Progenitor cell of endocrine pancreas (in vitro differentiated cells): ENCODE results near the gene LRIG1. TPM values are rescaled to one million over a fixed set of nuclear protein-coding genes. Genes with fewer than 3 reads are reported as not detected.

Source experiments
- DNase-seq: peaks from one replicate; pipeline ENCODE4 v3.0.0; 2021; ENCODE audit warnings: low spot score; ENCODE audit not compliant: unreplicated experiment
- H3K27ac Mint-ChIP-seq: 2 replicates; pipeline ENCODE4 v1.8.0; 2021; ENCODE audit warnings: mild to moderate bottlenecking, moderate library complexity, mixed read lengths
- H3K27me3 Mint-ChIP-seq: 2 replicates; pipeline ENCODE4 v1.8.0; 2021; ENCODE audit warnings: mixed read lengths
- H3K36me3 Mint-ChIP-seq: 2 replicates; pipeline ENCODE4 v1.8.0; 2022; ENCODE audit warnings: mixed read lengths; ENCODE audit not compliant: insufficient read depth
- H3K4me1 Mint-ChIP-seq: 2 replicates; pipeline ENCODE4 v1.8.0; 2021; ENCODE audit warnings: low read depth, mixed read lengths
- H3K4me3 Mint-ChIP-seq: 2 replicates; pipeline ENCODE4 v1.8.0; 2021; ENCODE audit warnings: low read depth, mild to moderate bottlenecking, moderate library complexity, mixed read lengths
- H3K9me3 Mint-ChIP-seq: 2 replicates; pipeline ENCODE4 v1.8.0; 2021; ENCODE audit warnings: low read depth, mixed read lengths
- CTCF ChIP-seq: fragments of 200-600 bp; sonication (generic); IDR thresholded peaks from one replicate; pipeline ENCODE4 v1.5.0; 2021; ENCODE audit warnings: antibody characterized with exemption, mild to moderate bottlenecking; ENCODE audit not compliant: unreplicated experiment
- total RNA-seq: library from RNA; stranded (reverse); gene quantifications from 2 replicates; pipeline ENCODE4 v1.2.1, GENCODE V29; 2021

Gene LRIG1
- total RNA-seq, 1 donor from 2014 or later = 31.4 TPM

GRCh38 chr3:66470956-66471686, 29.7 kb downstream of the LRIG1 start:
- no peak for DNase-seq
- Mint-ChIP-seq H3K4me3 (no peak overlapping the region), H3K27ac (no peak overlapping the region), H3K4me1 (peaks cover 32% of the 10 kb centered on the region), H3K36me3 (no peaks in the 10 kb centered on the region), H3K9me3 (no peaks in the 10 kb centered on the region), H3K27me3 (no peaks in the 10 kb centered on the region)
- no peak for TF ChIP-seq CTCF

GRCh38 chr3:66470285-66470684, 30.5 kb downstream of the LRIG1 start:
- Mint-ChIP-seq H3K27ac (no peak overlapping the region), H3K27me3 (no peaks in the 10 kb centered on the region), H3K4me3 (no peak overlapping the region), H3K36me3 (no peaks in the 10 kb centered on the region), H3K4me1 (peaks cover 32% of the 10 kb centered on the region), H3K9me3 (no peaks in the 10 kb centered on the region)
- no peak for TF ChIP-seq CTCF
- no peak for DNase-seq

GRCh38 chr3:66469220-66469640, 31.6 kb downstream of the LRIG1 start:
- Mint-ChIP-seq H3K27me3 (no peaks in the 10 kb centered on the region), H3K4me1 (peaks cover 32% of the 10 kb centered on the region), H3K27ac (no peak overlapping the region), H3K4me3 (no peak overlapping the region), H3K36me3 (no peaks in the 10 kb centered on the region), H3K9me3 (no peaks in the 10 kb centered on the region)
- TF ChIP-seq CTCF = no peak
- DNase-seq = no peak

GRCh38 chr3:66467996-66468735, 32.7 kb downstream of the LRIG1 start:
- Mint-ChIP-seq H3K9me3 (no peaks in the 10 kb centered on the region), H3K4me1 (peaks cover 31% of the 10 kb centered on the region), H3K27ac (no peak overlapping the region), H3K27me3 (no peaks in the 10 kb centered on the region), H3K36me3 (no peaks in the 10 kb centered on the region), H3K4me3 (no peak overlapping the region)
- TF ChIP-seq CTCF = no peak
- DNase-seq = no peak

GRCh38 chr3:66466606-66467270, 34.1 kb downstream of the LRIG1 start:
- TF ChIP-seq CTCF = no peak
- no peak for DNase-seq
- no peak overlapping the region for H3K4me3 Mint-ChIP-seq
- H3K27ac Mint-ChIP-seq = no peak overlapping the region
- H3K36me3 Mint-ChIP-seq = peaks cover 4% of the 10 kb centered on the region
- H3K9me3 Mint-ChIP-seq = no peaks in the 10 kb centered on the region
- no peaks in the 10 kb centered on the region for H3K27me3 Mint-ChIP-seq
- H3K4me1 Mint-ChIP-seq = peaks cover 29% of the 10 kb centered on the region
